HG03060 (cell line): ENCODE data around the gene IFT43.

Experiments
- ATAC-seq: cut with Tn5 transposase; IDR thresholded peaks from one replicate; pipeline ENCODE4 v1.9.1; 2021; ENCODE audit warnings: low read depth, moderate number of reproducible peaks; ENCODE audit not compliant: unreplicated experiment

The IFT43 gene

GRCh38 chr14:76067536-76067935 lies 82.0 kb downstream of the IFT43 start:
- no peak for ATAC-seq

- ATAC-seq = no peak
These were observed 88.2 kb downstream of the IFT43 start for GRCh38 chr14:76073717-76074116.

GRCh38 chr14:76077340-76077739 lies 91.8 kb downstream of the IFT43 start:
- no peak for ATAC-seq

- no peak for ATAC-seq
These were observed 92.9 kb downstream of the IFT43 start for GRCh38 chr14:76078501-76078900.

- ATAC-seq = no peak
These were observed 94.5 kb downstream of the IFT43 start for GRCh38 chr14:76080025-76080424.

GRCh38 chr14:76080471-76080870 lies 94.9 kb downstream of the IFT43 start:
- ATAC-seq = no peak

GRCh38 chr14:76081642-76082041 lies 96.1 kb downstream of the IFT43 start:
- no peak for ATAC-seq

GRCh38 chr14:76083796-76084765 lies 98.5 kb downstream of the IFT43 start:
- ATAC-seq = no peak

- no peak for ATAC-seq
These were observed 99.8 kb downstream of the IFT43 start for GRCh38 chr14:76085358-76085757.

- no peak for ATAC-seq
These were observed 101.1 kb downstream of the IFT43 start for GRCh38 chr14:76086636-76087035.

- ATAC-seq = no peak
These were observed 102.8 kb downstream of the IFT43 start for GRCh38 chr14:76088326-76088725.

- ATAC-seq = no peak
These were observed 103.4 kb downstream of the IFT43 start for GRCh38 chr14:76088771-76089571.

- ATAC-seq = no peak
These were observed 104.0 kb downstream of the IFT43 start for GRCh38 chr14:76089575-76089974.

GRCh38 chr14:76090616-76091391 lies 105.2 kb downstream of the IFT43 start:
- ATAC-seq = no peak

GRCh38 chr14:76093077-76093476 lies 107.5 kb downstream of the IFT43 start:
- ATAC-seq = no peak

GRCh38 chr14:76096257-76096656 lies 110.7 kb downstream of the IFT43 start:
- no peak for ATAC-seq

- ATAC-seq = no peak
These were observed 112.0 kb downstream of the IFT43 start for GRCh38 chr14:76097547-76097946.

- ATAC-seq = no peak
These were observed 112.5 kb downstream of the IFT43 start for GRCh38 chr14:76098047-76098446.

- no peak for ATAC-seq
These were observed 113.5 kb downstream of the IFT43 start for GRCh38 chr14:76098916-76099675.

GRCh38 chr14:76100236-76100635 lies 114.7 kb downstream of the IFT43 start:
- no peak for ATAC-seq
